CD4-positive, alpha-beta T cell treated with Interleukin-4 for 4 hours (primary cell): ENCODE data around the gene RBKS.
"Not testable (repeated sequence)": the region's sequence is repeated elsewhere in the genome, so short reads cannot be mapped to it uniquely, and the experiment has no call there.

Experiments used
- DNase-seq: peaks from one replicate; pipeline ENCODE4 v3.0.0-alpha.2; 2020

Gene RBKS

GRCh38 chr2:27796791-27797765 is 93.1 kb downstream of the RBKS start:
- DNase-seq: no peak

GRCh38 chr2:27795868-27796277 is 94.3 kb downstream of the RBKS start:
- no peak for DNase-seq

GRCh38 chr2:27795093-27795834 is 94.9 kb downstream of the RBKS start:
- no peak for DNase-seq

- DNase-seq: no peak
Observed at GRCh38 chr2:27792759-27793158, 97.4 kb downstream of the RBKS start.

- no peak for DNase-seq
Observed at GRCh38 chr2:27790796-27791195, 99.4 kb downstream of the RBKS start.

- no peak for DNase-seq
Observed at GRCh38 chr2:27782701-27783100, 107.5 kb downstream of the RBKS start.

- no peak for DNase-seq
Observed at GRCh38 chr2:27781496-27781895, 108.7 kb downstream of the RBKS start.

GRCh38 chr2:27779417-27780055 is 110.7 kb downstream of the RBKS start:
- DNase-seq: no peak

GRCh38 chr2:27776696-27777095 is 113.5 kb downstream of the RBKS start:
- DNase-seq: no peak

GRCh38 chr2:27776097-27776496 is 114.1 kb downstream of the RBKS start:
- DNase-seq: no peak

- no peak for DNase-seq
Observed at GRCh38 chr2:27773959-27774358, 116.2 kb downstream of the RBKS start.

- no peak for DNase-seq
Observed at GRCh38 chr2:27772804-27773203, 117.4 kb downstream of the RBKS start.

GRCh38 chr2:27771548-27772335 is 118.4 kb downstream of the RBKS start, which contains the start of gene MRPL33:
Gene MRPL33, plus strand, starts transcription at chr2:27771719. Its CDS starts 59 bp downstream, at chr2:27771778.
- DNase-seq: peak; percentile 87

GRCh38 chr2:27771202-27771547 is 119.0 kb downstream of the RBKS start:
- no peak for DNase-seq

GRCh38 chr2:27766287-27766661 is 123.9 kb downstream of the RBKS start:
- no peak for DNase-seq

- peak; percentile 12 for DNase-seq
Observed at GRCh38 chr2:27765621-27766286, 124.4 kb downstream of the RBKS start.

GRCh38 chr2:27764526-27764925 is 125.7 kb downstream of the RBKS start:
- DNase-seq: not testable (repeated sequence)

- DNase-seq: no peak
Observed at GRCh38 chr2:27763907-27764267, 126.3 kb downstream of the RBKS start.

- DNase-seq: no peak
Observed at GRCh38 chr2:27762951-27763906, 127.0 kb downstream of the RBKS start.

- no peak for DNase-seq
Observed at GRCh38 chr2:27756544-27757498, 133.4 kb downstream of the RBKS start.
